Lung (tissue), 12 donors: ENCODE results near the gene IVD. TPM values are rescaled to one million over a fixed set of nuclear protein-coding genes. Genes with fewer than 3 reads are reported as not detected.

Experiments
- ATAC-seq: fragments of 200-7000 bp; cut with Tn5 transposase; one replicate; pipeline ENCODE4 v1.9.1; 2020; ENCODE audit warnings: moderate number of reproducible peaks; ENCODE audit not compliant: insufficient read depth, low FRiP score
- DNase-seq, 3 donors: peaks; one replicate each; pipeline ENCODE4 v3.0.0-alpha.2; 2013 to 2017
- H3K27ac ChIP-seq, 2 donors: one replicate each; pipeline ENCODE4 v1.5.1; 2013; ENCODE audit warnings: mild to moderate bottlenecking in 2 of 2, moderate library complexity in 2 of 2, control low read depth in 1 of 2, inconsistent platforms in 1 of 2, low read depth in 1 of 2, low read length in 1 of 2
- H3K27me3 ChIP-seq, 3 donors: one replicate each; pipeline ENCODE4 v1.5.1; 2013; ENCODE audit warnings: low read length in 2 of 3; ENCODE audit not compliant: control insufficient read depth in 3 of 3, insufficient read depth in 3 of 3
- H3K36me3 ChIP-seq, 4 donors: one replicate each; pipeline ENCODE4 v1.5.1; 2013; ENCODE audit warnings: low read length in 4 of 4, mild to moderate bottlenecking in 1 of 4, moderate library complexity in 1 of 4; ENCODE audit not compliant: control insufficient read depth in 4 of 4, insufficient read depth in 4 of 4
- H3K4me1 ChIP-seq, 5 donors: one replicate each; pipeline ENCODE4 v1.5.1; 2013; ENCODE audit warnings: low read length in 5 of 5, mild to moderate bottlenecking in 2 of 5, moderate library complexity in 1 of 5; ENCODE audit not compliant: control insufficient read depth in 5 of 5, insufficient read depth in 5 of 5
- H3K4me3 ChIP-seq: one replicate; pipeline ENCODE4 v1.5.1; 2013; ENCODE audit warnings: mild to moderate bottlenecking, control low read depth, moderate library complexity
- H3K9ac ChIP-seq, 2 donors: one replicate each; pipeline ENCODE4 v1.5.1; 2013; ENCODE audit warnings: low read length in 2 of 2, control low read depth in 1 of 2; ENCODE audit not compliant: insufficient read depth in 1 of 2
- H3K9me3 ChIP-seq, 4 donors: one replicate each; pipeline ENCODE4 v1.5.1; 2013; ENCODE audit warnings: low read length in 3 of 4, mild to moderate bottlenecking in 1 of 4, moderate library complexity in 1 of 4; ENCODE audit not compliant: control insufficient read depth in 4 of 4, insufficient read depth in 3 of 4
- CTCF ChIP-seq: IDR thresholded peaks from 2 replicates; pipeline ENCODE4 v1.5.1; 2012; ENCODE audit warnings: mild to moderate bottlenecking; ENCODE audit errors: control extremely low read depth, extremely low read depth
- WGBS, 2 donors: extraction: QIAGEN DNeasy Blood & Tissue Kit; methylation state at CpG; one replicate each; pipeline ENCODE4 v1.1.7; 2013; 5-methylcytosine and 5-hydroxymethylcytosine counted together
- polyA plus RNA-seq, 2 donors: library from polyadenylated mRNA; stranded (reverse); fragments of 200-250 nt; gene quantifications; one replicate each; pipeline ENCODE4 v1.2.1, GENCODE V29; 2013
- total RNA-seq, 2 donors: library from RNA; depleted of rRNA in 1 of 2; stranded (reverse); fragments of >200 nt in 1 of 2; gene quantifications; one replicate each; pipeline ENCODE4 v1.2.1, GENCODE V29; 2014 to 2021
- donor health status: control.
- donor health status: control.
- donor health status: Bipolar disorder and iron deficiency.
- donor health status: healthy.
- donor health status: DM: yes; HTN: yes; CAD: no.

Gene IVD
- total and polyA plus RNA-seq, 4 donors = 41.4 to 87.8 (median 49.3) TPM

- Histone ChIP-seq H3K36me3 (peaks cover 0 to 44% (median 11%) of the 10 kb centered on the region in 4 donors), H3K4me3 (no peak overlapping the region), H3K9me3 (no peaks in the 10 kb centered on the region), H3K27me3 (no peaks in the 10 kb centered on the region), H3K9ac (no peak overlapping the region), H3K4me1 (peaks cover 0 to 10% (median 2%) of the 10 kb centered on the region in 5 donors), H3K27ac (no peak overlapping the region)
- no peak for ATAC-seq
- TF ChIP-seq CTCF = no peak
- WGBS, 2 donors = 86 to 99% methylated on average over 2 of the region's 2 CpGs
- no peak for DNase-seq
Observed at GRCh38 chr15:40460404-40460803, 54.8 kb downstream of the IVD start.

- Histone ChIP-seq H3K4me1 (peaks cover 0 to 3% (median 0%) of the 10 kb centered on the region in 5 donors), H3K27me3 (no peaks in the 10 kb centered on the region), H3K27ac (no peak overlapping the region), H3K36me3 (peaks cover 0 to 54% (median 11%) of the 10 kb centered on the region in 4 donors), H3K9ac (no peak overlapping the region), H3K9me3 (no peaks in the 10 kb centered on the region), H3K4me3 (no peak overlapping the region)
- no peak for TF ChIP-seq CTCF
- WGBS, 2 donors = 97% methylated on average over 21 of the region's 21 CpGs
- no peak for DNase-seq
- no peak for ATAC-seq
Observed at GRCh38 chr15:40461958-40462357, 56.4 kb downstream of the IVD start.

DNA sequence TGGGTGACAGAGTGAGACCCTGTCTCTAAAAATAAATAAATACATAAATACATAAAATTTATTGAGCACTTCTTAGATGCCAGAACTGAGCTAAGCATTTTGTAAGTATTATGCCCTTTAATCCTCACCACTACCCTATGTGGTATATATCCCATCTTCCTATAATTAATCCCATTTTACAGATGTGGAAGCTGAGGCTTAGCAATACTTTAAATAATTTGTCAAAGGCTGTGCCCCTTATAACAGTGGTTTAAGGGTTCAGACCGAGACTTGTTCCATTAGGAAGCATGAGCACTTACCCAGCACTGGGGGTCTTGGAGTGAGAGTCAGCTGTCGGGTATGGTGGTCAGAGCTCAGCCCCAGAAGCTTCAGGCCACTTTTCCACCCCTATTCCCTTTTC, 57.7 kb downstream of the IVD start:
- H3K4me3 ChIP-seq = no peak overlapping the region
- whole genome bisulfite sequencing, 2 donors = 96% methylated on average over 2 of the region's 2 CpGs

More for the DNA sequence above, 57.7 kb downstream of the IVD start:
- H3K4me1 ChIP-seq = peaks cover 0 to 3% (median 0%) of the 10 kb centered on the region in 5 donors
- no peak overlapping the region for H3K27ac ChIP-seq
- H3K27me3 ChIP-seq = no peaks in the 10 kb centered on the region
- ATAC-seq (no peak), DNase-seq (no peak)
- no peaks in the 10 kb centered on the region for H3K9me3 ChIP-seq
- no peak for TF ChIP-seq CTCF
- H3K9ac ChIP-seq = no peak overlapping the region
- peaks cover 0 to 56% (median 12%) of the 10 kb centered on the region in 4 donors for H3K36me3 ChIP-seq
